ENCODE results near the gene ORC3. TPM values are rescaled to one million over a fixed set of nuclear protein-coding genes. Genes with fewer than 3 reads are reported as not detected.

Gene ORC3
- total RNA-seq, 1 experiment from 2014 or later, result 46.5 TPM

- Histone ChIP-seq H3K9me3 (ENCODE audit: low read depth, low read length, poor library complexity, severe bottlenecking) (no peaks in the 10 kb centered on the region), H3K4me1 (ENCODE audit: insufficient read depth, low read length, poor library complexity, severe bottlenecking) (peaks cover 20% of the 10 kb centered on the region), H3K4me3 (ENCODE audit: low read depth, low read length, poor library complexity, severe bottlenecking) (no peak overlapping the region), H3K27ac (ENCODE audit: low read depth, low read length, poor library complexity, severe bottlenecking) (no peak overlapping the region), H3K36me3 (ENCODE audit: insufficient read depth, low read length, poor library complexity, severe bottlenecking) (peaks cover 22% of the 10 kb centered on the region), H3K27me3 (replicated peaks; ENCODE audit: insufficient read depth, low read depth, low read length, poor library complexity) (no peaks in the 10 kb centered on the region)
- ChIA-PET CTCF (no interaction called here), POLR2A (ENCODE audit: low non-redundant PET) (no interaction called here)
- TF ChIP-seq EZH2 (IDR thresholded peaks at IDR 0.05; ENCODE audit: borderline replicate concordance, low read depth, low read length, poor library complexity, severe bottlenecking), result no peak
- TF ChIP-seq CTCF (conservative IDR thresholded peaks at IDR 0.05; ENCODE audit: low read depth, low read length), result no peak
- no TSS peak for BruUV-seq (replicated peaks)
- DNase-seq (ENCODE audit: low spot score), result no peak
- intact Hi-C loops (cut with micrococcal nuclease; ENCODE audit: unreplicated experiment), result no loop called here
Observed at GRCh38 chr6:87660226-87660911, 70.4 kb downstream of the ORC3 start.

- intact Hi-C loops (cut with micrococcal nuclease; ENCODE audit: unreplicated experiment), result no loop called here
- H3K9me3 ChIP-seq (ENCODE audit: low read depth, low read length, poor library complexity, severe bottlenecking), result no peaks in the 10 kb centered on the region
- H3K4me3 ChIP-seq (ENCODE audit: low read depth, low read length, poor library complexity, severe bottlenecking), result no peak overlapping the region
- ChIA-PET CTCF (no interaction called here), POLR2A (ENCODE audit: low non-redundant PET) (no interaction called here)
- H3K27me3 ChIP-seq (replicated peaks; ENCODE audit: insufficient read depth, low read depth, low read length, poor library complexity), result no peaks in the 10 kb centered on the region
- peak overlapping the region; percentile 27 for H3K27ac ChIP-seq (ENCODE audit: low read depth, low read length, poor library complexity, severe bottlenecking)
- peaks cover 20% of the 10 kb centered on the region for H3K4me1 ChIP-seq (ENCODE audit: insufficient read depth, low read length, poor library complexity, severe bottlenecking)
- peaks cover 22% of the 10 kb centered on the region for H3K36me3 ChIP-seq (ENCODE audit: insufficient read depth, low read length, poor library complexity, severe bottlenecking)
- TF ChIP-seq CTCF (conservative IDR thresholded peaks at IDR 0.05; ENCODE audit: low read depth, low read length) (no peak), EZH2 (IDR thresholded peaks at IDR 0.05; ENCODE audit: borderline replicate concordance, low read depth, low read length, poor library complexity, severe bottlenecking) (no peak)
- no peak for DNase-seq (ENCODE audit: low spot score)
- BruUV-seq (replicated peaks), result no TSS peak
Observed at GRCh38 chr6:87661016-87661415, 71.1 kb downstream of the ORC3 start.

- ChIA-PET POLR2A (ENCODE audit: low non-redundant PET) (no interaction called here), CTCF (no interaction called here)
- Histone ChIP-seq H3K27ac (ENCODE audit: low read depth, low read length, poor library complexity, severe bottlenecking) (peak overlapping the region; percentile 27), H3K4me3 (ENCODE audit: low read depth, low read length, poor library complexity, severe bottlenecking) (no peak overlapping the region), H3K4me1 (ENCODE audit: insufficient read depth, low read length, poor library complexity, severe bottlenecking) (peaks cover 20% of the 10 kb centered on the region), H3K9me3 (ENCODE audit: low read depth, low read length, poor library complexity, severe bottlenecking) (no peaks in the 10 kb centered on the region), H3K27me3 (replicated peaks; ENCODE audit: insufficient read depth, low read depth, low read length, poor library complexity) (no peaks in the 10 kb centered on the region), H3K36me3 (ENCODE audit: insufficient read depth, low read length, poor library complexity, severe bottlenecking) (peaks cover 22% of the 10 kb centered on the region)
- no TSS peak for BruUV-seq (replicated peaks)
- peak; percentile 40 for DNase-seq (ENCODE audit: low spot score)
- TF ChIP-seq CTCF (conservative IDR thresholded peaks at IDR 0.05; ENCODE audit: low read depth, low read length) (no peak), EZH2 (IDR thresholded peaks at IDR 0.05; ENCODE audit: borderline replicate concordance, low read depth, low read length, poor library complexity, severe bottlenecking) (no peak)
- intact Hi-C loops (cut with micrococcal nuclease; ENCODE audit: unreplicated experiment), result no loop called here
Observed at GRCh38 chr6:87661503-87661902, 71.6 kb downstream of the ORC3 start.
